K562 (cell line): ENCODE results near the gene TMEM86B. TPM values are rescaled to one million over a fixed set of nuclear protein-coding genes. Genes with fewer than 3 reads are reported as not detected.

Experiments
- ATF1 ChIP-seq, 2 experiments: fragments of 450-650 bp in 1 of 2; IDR thresholded peaks; 2 replicates each; pipeline ENCODE4 v1.6.1; 2016; ENCODE audit warnings: missing compliant biosample characterization in 1 of 2, missing genetic modification characterization in 1 of 2
- CHD1 ChIP-seq: fragments of 200-600 bp; sonication (generic); IDR thresholded peaks from one replicate; pipeline ENCODE4 v1.6.1; 2012; ENCODE audit warnings: mild to moderate bottlenecking, moderate library complexity, low read length, inconsistent platforms
- CREB3L1 ChIP-seq: fragments of 450-650 bp; IDR thresholded peaks from 2 replicates; pipeline ENCODE4 v1.6.1; 2014; ENCODE audit warnings: low read depth, mild to moderate bottlenecking, moderate library complexity, borderline replicate concordance
- DNMT1 ChIP-seq: fragments of 450-650 bp; IDR thresholded peaks from 2 replicates; pipeline ENCODE4 v1.6.1; 2016; ENCODE audit warnings: antibody characterized with exemption, mild to moderate bottlenecking
- ELF4 ChIP-seq: fragments of 450-650 bp; formaldehyde crosslinking; IDR thresholded peaks from 2 replicates; pipeline ENCODE4 v1.4.0; 2022; ENCODE audit warnings: missing genetic modification characterization
- FOSL1 ChIP-seq: fragments of 200-800 bp; sonication (Bioruptor generic); conservative IDR thresholded peaks from 2 replicates; pipeline ENCODE4 v1.6.1; 2016; ENCODE audit warnings: missing genetic modification characterization, missing compliant biosample characterization
- GABPB2 ChIP-seq: fragments of 250-450 bp; sonication (Bioruptor Pico); conservative IDR thresholded peaks from 2 replicates; pipeline ENCODE4 v1.5.1; 2021; ENCODE audit warnings: mild to moderate bottlenecking
- MEF2D ChIP-seq: conservative IDR thresholded peaks from 2 replicates; pipeline ENCODE4 v1.6.1; 2016; ENCODE audit warnings: low read depth, missing genetic modification characterization, missing compliant biosample characterization
- MTF1 ChIP-seq: fragments of 250-450 bp; sonication (Bioruptor Pico); IDR thresholded peaks from 2 replicates; pipeline ENCODE4 v1.9.0; 2021; ENCODE audit warnings: moderate library complexity, mild to moderate bottlenecking, inconsistent platforms, borderline replicate concordance
- NFRKB ChIP-seq: fragments of 450-650 bp; IDR thresholded peaks from 2 replicates; pipeline ENCODE4 v1.6.1; 2016; ENCODE audit warnings: low read depth
- NR2C1 ChIP-seq, 2 experiments: fragments of 450-650 bp; IDR thresholded peaks; 2 replicates each; pipeline ENCODE4 v1.6.1; 2017; ENCODE audit warnings: mild to moderate bottlenecking in 2 of 2, antibody characterized with exemption in 1 of 2, inconsistent platforms in 1 of 2, missing compliant biosample characterization in 1 of 2, missing genetic modification characterization in 1 of 2
- PATZ1 ChIP-seq: fragments of 250-450 bp; sonication (Bioruptor Pico); IDR thresholded peaks from 2 replicates; pipeline ENCODE4 v1.5.0; 2020; ENCODE audit warnings: mild to moderate bottlenecking, borderline replicate concordance
- POLR3A ChIP-seq: IDR thresholded peaks from 2 replicates; pipeline ENCODE4 v1.6.1; 2011; ENCODE audit warnings: borderline replicate concordance, mild to moderate bottlenecking, moderate library complexity; ENCODE audit not compliant: insufficient read length, insufficient read depth; ENCODE audit errors: extremely low read depth
- THRA ChIP-seq: fragments of 450-650 bp; IDR thresholded peaks from 2 replicates; pipeline ENCODE4 v1.6.1; 2017; ENCODE audit warnings: mild to moderate bottlenecking, moderate library complexity
- TRIM28 ChIP-seq: fragments of 450-650 bp; IDR thresholded peaks from 2 replicates; pipeline ENCODE4 v1.6.1; 2017
- VEZF1 ChIP-seq: fragments of 200-800 bp; sonication (Bioruptor generic); IDR thresholded peaks from 2 replicates; pipeline ENCODE4 v1.6.1; 2017; ENCODE audit warnings: missing genetic modification characterization, missing compliant biosample characterization
- ZNF217 ChIP-seq: sonication (generic); formaldehyde crosslinking; IDR thresholded peaks from 2 replicates; pipeline ENCODE4 v1.8.0; 2022; ENCODE audit warnings: mild to moderate bottlenecking, missing genetic modification reagents
- ZNF436 ChIP-seq: fragments of 250-450, 450-650 bp; sonication (Bioruptor Pico); formaldehyde crosslinking; IDR thresholded peaks from 2 replicates; pipeline ENCODE4 v1.7.0; 2020; ENCODE audit warnings: mild to moderate bottlenecking
- ZNF518B ChIP-seq: fragments of 250-450 bp; sonication (Bioruptor Pico); IDR thresholded peaks from 2 replicates; pipeline ENCODE4 v1.5.0; 2021; ENCODE audit warnings: mild to moderate bottlenecking, moderate library complexity
- polyA plus RNA-seq, 8 experiments: library from polyadenylated mRNA; depleted of rRNA in 4 of 8; stranded (reverse) in 5 of 8; unstranded in 3 of 8; fragments of >200 nt; fragmentation: Nextera tagmentation in 2 of 8; fragmentation: Illumina TruSeq in 1 of 8; extraction: Ambion mirVana in 2 of 8; extraction: Trizol in 1 of 8; gene quantifications; 2 replicates each; pipeline versions ENCODE4 v1.2.1 to v1.2.3, GENCODE V29; 2011 to 2014; ENCODE audit warnings: inconsistent platforms in 1 of 8, missing spikeins in 1 of 8
- total RNA-seq, 7 experiments: library from RNA; depleted of rRNA in 6 of 7; stranded (reverse); fragments of >200 nt in 6 of 7; fragmentation: Illumina TruSeq in 2 of 7; extraction: Trizol in 2 of 7; gene quantifications; 2 replicates each; pipeline versions ENCODE4 v1.2.1 to v1.2.3, GENCODE V29; 2011 to 2021; ENCODE audit warnings: low replicate concordance in 1 of 7

TMEM86B gene
- total and polyA plus RNA-seq, 9 of the 15 experiments (the other 6 are each of a cell fraction or from before 2014, with no cell fraction given) = 0.28 to 7.9 (median 2.1) TPM

GRCh38 chr19:55197528-55197927 lies 31.0 kb downstream of the TMEM86B start (continued):
- TF ChIP-seq THRA (no peak), FOSL1 (tag) (no peak), TRIM28 (no peak), CREB3L1 (peak; percentile 43; the same call in 1 of the 2 replicates), NFRKB (no peak), ZNF518B (no peak), ELF4 (CRISPR knock-in tag) (no peak), PATZ1 (no peak), ZNF217 (CRISPR knock-in tag) (no peak), MTF1 (CRISPR knock-in tag) (no peak), DNMT1 (no peak), ATF1 (CRISPR knock-in tag; IDR thresholded peaks at IDR 0.05) (no peak), ATF1 (tag; IDR thresholded peaks at IDR 0.05) (peak; percentile 42; the same call in 1 of the 2 replicates), POLR3A (no peak), NR2C1 (IDR thresholded peaks at IDR 0.05) (no peak), NR2C1 (tag; IDR thresholded peaks at IDR 0.05) (no peak), CHD1 (no peak), GABPB2 (CRISPR knock-in tag) (no peak), MEF2D (tag) (no peak), VEZF1 (CRISPR knock-in tag) (no peak), ZNF436 (no peak)
